ENCODE results near the gene RHOG. TPM values are rescaled to one million over a fixed set of nuclear protein-coding genes. Genes with fewer than 3 reads are reported as not detected.

RHOG gene
- total RNA-seq, 4 donors from 2014 or later, result 21.7 to 146 (median 80.6) TPM

DNA sequence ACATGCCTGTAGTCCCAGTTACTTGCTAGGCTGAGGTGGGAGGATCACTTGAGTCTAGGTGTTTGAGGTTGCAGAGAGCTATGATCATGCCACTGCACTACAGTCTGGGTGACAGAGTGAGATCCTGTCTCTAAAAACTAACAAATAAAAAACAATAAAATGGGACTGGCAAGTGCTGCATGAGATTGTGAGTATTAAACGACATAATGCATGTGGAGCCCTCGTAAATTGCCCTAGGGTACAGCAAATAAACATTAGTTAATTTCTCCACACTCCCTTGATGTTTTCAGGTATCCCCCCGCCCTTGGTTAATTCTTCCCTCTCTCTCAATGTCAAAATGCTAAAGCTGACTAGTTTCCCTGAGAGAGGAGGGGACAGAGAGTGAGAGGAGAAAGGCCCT lies 4.9 kb upstream of the RHOG start:
- no peak overlapping the region for H3K27ac ChIP-seq
- no peak overlapping the region for H3K4me3 ChIP-seq
- no peaks in the 10 kb centered on the region for H3K27me3 ChIP-seq
- in situ Hi-C loops (cut with MboI; ENCODE audit: low pct_ligation_motif_present in 1 of 4, low pct_unique_long_range_greater_than_20kb in 1 of 4, low sequenced_read_pairs in 3 of 4) (loop anchor here in 2 of 4 donors (5.0 kb wide), 2 partner anchors 222 to 227 kb away; no protein-coding TSS in a partner anchor), intact Hi-C loops (cut with DNase I; ENCODE audit: low total_unique reads) (no loop called here)
- H3K9me3 ChIP-seq, result no peaks in the 10 kb centered on the region
- H3K4me1 ChIP-seq, result peaks cover 0 to 15% (median 0%) of the 10 kb centered on the region in 4 donors
- 68% methylated on average over 3 of the region's 3 CpGs; no CpG with 5 or more reads in 1 of the 2 donors for WGBS, 2 donors (ENCODE audit: low coverage in 1 of 2)
- TF ChIP-seq POLR2AphosphoS5 (IDR thresholded peaks at IDR 0.05), result no peak
- TF ChIP-seq, protein P1, sequence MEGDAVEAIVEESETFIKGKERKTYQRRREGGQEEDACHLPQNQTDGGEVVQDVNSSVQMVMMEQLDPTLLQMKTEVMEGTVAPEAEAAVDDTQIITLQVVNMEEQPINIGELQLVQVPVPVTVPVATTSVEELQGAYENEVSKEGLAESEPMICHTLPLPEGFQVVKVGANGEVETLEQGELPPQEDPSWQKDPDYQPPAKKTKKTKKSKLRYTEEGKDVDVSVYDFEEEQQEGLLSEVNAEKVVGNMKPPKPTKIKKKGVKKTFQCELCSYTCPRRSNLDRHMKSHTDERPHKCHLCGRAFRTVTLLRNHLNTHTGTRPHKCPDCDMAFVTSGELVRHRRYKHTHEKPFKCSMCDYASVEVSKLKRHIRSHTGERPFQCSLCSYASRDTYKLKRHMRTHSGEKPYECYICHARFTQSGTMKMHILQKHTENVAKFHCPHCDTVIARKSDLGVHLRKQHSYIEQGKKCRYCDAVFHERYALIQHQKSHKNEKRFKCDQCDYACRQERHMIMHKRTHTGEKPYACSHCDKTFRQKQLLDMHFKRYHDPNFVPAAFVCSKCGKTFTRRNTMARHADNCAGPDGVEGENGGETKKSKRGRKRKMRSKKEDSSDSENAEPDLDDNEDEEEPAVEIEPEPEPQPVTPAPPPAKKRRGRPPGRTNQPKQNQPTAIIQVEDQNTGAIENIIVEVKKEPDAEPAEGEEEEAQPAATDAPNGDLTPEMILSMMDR (IDR thresholded peaks at IDR 0.05), result no peak
- no peak for TF ChIP-seq POLR2A (IDR thresholded peaks at IDR 0.05)
- TF ChIP-seq EP300 (IDR thresholded peaks at IDR 0.05; ENCODE audit: low read depth), result no peak
- DNase-seq, result no peak
- H3K36me3 ChIP-seq, result no peaks in the 10 kb centered on the region

DNA sequence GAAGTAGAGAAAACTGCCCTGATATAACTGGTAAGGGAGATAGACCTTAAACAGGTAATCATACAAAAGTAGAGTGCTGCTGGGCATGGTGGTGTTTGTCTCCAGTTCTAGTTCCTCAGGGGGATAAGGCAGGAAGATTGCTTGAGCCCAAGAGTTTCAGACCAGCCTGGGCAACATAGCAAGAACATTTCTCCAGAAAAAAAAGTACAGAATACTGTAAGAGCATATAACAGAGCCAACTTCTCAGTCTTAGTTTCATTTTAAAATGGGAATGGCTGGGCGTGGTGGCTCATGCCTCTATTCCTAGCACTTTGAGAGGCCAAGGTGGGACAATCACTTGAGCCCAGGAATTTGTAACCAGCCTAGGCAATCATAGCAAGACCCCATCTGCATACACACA lies 4.5 kb upstream of the RHOG start:
- peaks cover 0 to 16% (median 0%) of the 10 kb centered on the region in 4 donors for H3K4me1 ChIP-seq
- 80% methylated on average over 1 of the region's 1 CpG for WGBS, 2 donors (ENCODE audit: low coverage in 1 of 2)
- no peaks in the 10 kb centered on the region for H3K9me3 ChIP-seq
- no peak for DNase-seq
- no peaks in the 10 kb centered on the region for H3K36me3 ChIP-seq
- TF ChIP-seq POLR2AphosphoS5 (IDR thresholded peaks at IDR 0.05) (no peak), EP300 (IDR thresholded peaks at IDR 0.05; ENCODE audit: low read depth) (no peak), POLR2A (IDR thresholded peaks at IDR 0.05) (no peak)
- TF ChIP-seq, protein P1 (IDR thresholded peaks at IDR 0.05), result no peak
- intact Hi-C loops (cut with DNase I; ENCODE audit: low total_unique reads), result no loop called here
- in situ Hi-C loops (cut with MboI; ENCODE audit: low pct_ligation_motif_present in 1 of 4, low pct_unique_long_range_greater_than_20kb in 1 of 4, low sequenced_read_pairs in 3 of 4), result loop anchor here in 2 of 4 donors (5.0 kb wide), 2 partner anchors 222 to 227 kb away; no protein-coding TSS in a partner anchor
- no peak overlapping the region for H3K4me3 ChIP-seq
- no peak overlapping the region for H3K27ac ChIP-seq
- H3K27me3 ChIP-seq, result no peaks in the 10 kb centered on the region

DNA sequence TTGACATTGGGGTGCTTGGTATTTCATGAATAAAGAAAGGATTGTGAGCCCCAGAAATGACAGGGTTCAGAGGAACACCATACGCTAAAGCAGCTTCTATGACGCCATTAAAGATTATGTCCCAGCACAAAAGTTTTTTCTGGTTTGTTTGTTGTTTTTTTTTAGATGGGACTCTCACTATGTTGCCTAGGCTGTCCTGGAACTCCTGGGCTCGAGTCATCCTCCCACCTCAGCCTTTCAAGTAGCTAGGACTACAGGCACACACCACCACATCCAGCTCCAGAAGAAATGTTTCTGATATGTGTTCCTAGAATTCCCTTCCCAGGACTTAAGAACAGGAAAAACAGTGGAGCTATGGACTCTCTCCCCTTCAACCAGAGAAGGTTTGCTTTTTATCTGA lies 2.6 kb upstream of the RHOG start:
- Histone ChIP-seq H3K27me3 (no peaks in the 10 kb centered on the region), H3K4me1 (peaks cover 0 to 35% (median 9%) of the 10 kb centered on the region in 4 donors), H3K4me3 (no peak overlapping the region), H3K9me3 (no peaks in the 10 kb centered on the region), H3K36me3 (no peaks in the 10 kb centered on the region), H3K27ac (no peak overlapping the region)
- 89 to 92% methylated on average over 2 to 3 of the region's 3 CpGs for WGBS, 2 donors (ENCODE audit: low coverage in 1 of 2)
- intact Hi-C loops (cut with DNase I; ENCODE audit: low total_unique reads), result loop anchor here (5.0 kb wide), 1 partner anchor 36 kb away; the partner anchor contains the start of gene PGAP2
- no peak for DNase-seq
- TF ChIP-seq POLR2A (IDR thresholded peaks at IDR 0.05), result no peak
- TF ChIP-seq, protein P1 (IDR thresholded peaks at IDR 0.05), result no peak
- TF ChIP-seq POLR2AphosphoS5 (IDR thresholded peaks at IDR 0.05), result no peak
- no peak for TF ChIP-seq EP300 (IDR thresholded peaks at IDR 0.05; ENCODE audit: low read depth)
- in situ Hi-C loops (cut with MboI; ENCODE audit: low pct_ligation_motif_present in 1 of 4, low pct_unique_long_range_greater_than_20kb in 1 of 4, low sequenced_read_pairs in 3 of 4), result no loop called here

DNA sequence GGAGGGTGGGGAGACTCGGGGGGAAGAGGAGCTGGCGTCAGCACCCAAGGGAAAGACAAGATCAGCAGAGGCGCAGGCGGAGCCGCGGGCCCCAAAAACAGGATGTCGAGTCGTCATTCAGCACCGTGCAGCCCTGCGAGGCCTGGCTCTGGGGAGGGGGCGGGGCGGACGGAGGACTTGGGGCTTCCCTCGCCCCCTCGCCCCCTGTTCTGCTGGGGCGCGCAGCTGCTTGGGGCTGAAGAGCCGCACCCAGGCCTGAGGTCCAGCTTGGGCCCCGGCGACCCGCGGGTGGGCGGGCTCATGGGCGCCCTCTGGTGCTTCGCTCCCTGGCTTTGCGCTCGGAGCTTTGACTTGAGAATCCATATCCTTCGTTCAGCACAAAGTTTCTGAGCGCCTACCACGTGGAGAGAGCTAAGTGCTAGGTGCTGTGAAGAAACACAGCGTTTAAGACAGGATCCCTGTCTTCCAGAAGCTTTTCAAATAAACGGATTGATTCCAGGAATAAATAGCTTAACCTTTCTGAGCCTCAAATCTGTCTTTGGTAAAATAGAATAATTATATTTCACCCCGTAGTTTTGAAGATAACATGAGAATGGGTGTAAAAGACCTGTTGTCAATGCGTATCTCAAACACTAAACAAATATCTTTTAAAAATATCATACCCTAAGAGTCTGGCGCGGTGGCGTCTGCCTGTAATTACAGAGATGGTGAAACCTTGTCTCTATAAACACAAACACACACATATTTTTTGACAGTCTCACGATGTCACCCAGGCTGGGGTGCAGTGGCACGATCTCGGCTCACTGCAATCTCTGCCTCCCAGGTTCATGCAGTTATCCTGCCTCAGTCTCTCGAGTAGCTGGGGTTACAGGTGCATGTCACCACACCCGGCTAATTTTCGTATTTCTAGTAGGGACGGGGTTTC lies 929 bp upstream of the RHOG start:
- peak; percentile 91 for DNase-seq
- intact Hi-C loops (cut with DNase I; ENCODE audit: low total_unique reads), result loop anchor here (5.0 kb wide), 1 partner anchor 34 kb away; the partner anchor contains the start of gene PGAP2
- Histone ChIP-seq H3K4me1 (peaks cover 0 to 51% (median 13%) of the 10 kb centered on the region in 4 donors), H3K4me3 (peak overlapping the region; percentile 75 to 91 (median 84)), H3K27ac (peak overlapping the region; percentile 95 to 98 (median 98)), H3K27me3 (no peaks in the 10 kb centered on the region), H3K36me3 (no peaks in the 10 kb centered on the region), H3K9me3 (no peaks in the 10 kb centered on the region)
- in situ Hi-C loops (cut with MboI; ENCODE audit: low pct_ligation_motif_present in 1 of 4, low pct_unique_long_range_greater_than_20kb in 1 of 4, low sequenced_read_pairs in 3 of 4), result no loop called here
- 21 to 60% methylated on average over 10 to 41 of the region's 44 CpGs for WGBS, 2 donors (ENCODE audit: low coverage in 1 of 2)
- TF ChIP-seq POLR2A (IDR thresholded peaks at IDR 0.05), result peak; percentile 69
- no peak for TF ChIP-seq EP300 (IDR thresholded peaks at IDR 0.05; ENCODE audit: low read depth)
- peak; percentile 44 to 81 (median 71) for TF ChIP-seq POLR2AphosphoS5 (IDR thresholded peaks at IDR 0.05)
- TF ChIP-seq, protein P1 (IDR thresholded peaks at IDR 0.05), result peak; percentile 75 to 81 (median 80)

Measured in transverse colon (tissue), 4 donors.